Measurements from ENCODE around the gene CYB5R4.
A peak's percentile ranks its signal among the peaks of the same experiment; 100 is the strongest.
"Not testable (repeated sequence)": the region's sequence is repeated elsewhere in the genome, so short reads cannot be mapped to it uniquely, and the experiment has no call there.

The CYB5R4 gene

DNA sequence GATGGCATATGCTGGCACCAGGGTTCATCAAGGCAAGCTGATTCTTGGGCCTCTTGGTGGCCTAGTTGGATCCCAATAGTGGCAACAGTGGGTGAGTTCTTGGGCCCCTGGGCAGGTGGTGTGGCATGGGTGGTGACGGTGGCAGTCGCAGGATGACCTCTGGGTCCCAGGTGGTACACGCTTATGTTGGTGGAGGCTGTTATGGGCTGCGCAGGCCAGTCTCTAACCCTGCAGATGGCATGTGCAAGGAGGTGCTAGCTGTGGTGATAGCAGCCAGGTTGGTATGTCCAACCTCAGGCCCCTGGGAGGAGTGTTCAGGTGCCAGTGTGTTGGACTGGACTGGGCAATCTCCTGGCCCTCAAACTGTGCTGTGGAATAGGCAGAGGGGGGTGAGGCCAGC lies 46.2 kb downstream of the CYB5R4 start:
- no peak for DNase-seq (ENCODE audit: low read depth)
- no peak overlapping the region for H3K4me3 ChIP-seq (ENCODE audit: low read length)
- TF ChIP-seq, protein P1, sequence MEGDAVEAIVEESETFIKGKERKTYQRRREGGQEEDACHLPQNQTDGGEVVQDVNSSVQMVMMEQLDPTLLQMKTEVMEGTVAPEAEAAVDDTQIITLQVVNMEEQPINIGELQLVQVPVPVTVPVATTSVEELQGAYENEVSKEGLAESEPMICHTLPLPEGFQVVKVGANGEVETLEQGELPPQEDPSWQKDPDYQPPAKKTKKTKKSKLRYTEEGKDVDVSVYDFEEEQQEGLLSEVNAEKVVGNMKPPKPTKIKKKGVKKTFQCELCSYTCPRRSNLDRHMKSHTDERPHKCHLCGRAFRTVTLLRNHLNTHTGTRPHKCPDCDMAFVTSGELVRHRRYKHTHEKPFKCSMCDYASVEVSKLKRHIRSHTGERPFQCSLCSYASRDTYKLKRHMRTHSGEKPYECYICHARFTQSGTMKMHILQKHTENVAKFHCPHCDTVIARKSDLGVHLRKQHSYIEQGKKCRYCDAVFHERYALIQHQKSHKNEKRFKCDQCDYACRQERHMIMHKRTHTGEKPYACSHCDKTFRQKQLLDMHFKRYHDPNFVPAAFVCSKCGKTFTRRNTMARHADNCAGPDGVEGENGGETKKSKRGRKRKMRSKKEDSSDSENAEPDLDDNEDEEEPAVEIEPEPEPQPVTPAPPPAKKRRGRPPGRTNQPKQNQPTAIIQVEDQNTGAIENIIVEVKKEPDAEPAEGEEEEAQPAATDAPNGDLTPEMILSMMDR (IDR thresholded peaks at IDR 0.05; ENCODE audit: insufficient read depth, low read depth, low read length, missing control alignments): no peak

DNA sequence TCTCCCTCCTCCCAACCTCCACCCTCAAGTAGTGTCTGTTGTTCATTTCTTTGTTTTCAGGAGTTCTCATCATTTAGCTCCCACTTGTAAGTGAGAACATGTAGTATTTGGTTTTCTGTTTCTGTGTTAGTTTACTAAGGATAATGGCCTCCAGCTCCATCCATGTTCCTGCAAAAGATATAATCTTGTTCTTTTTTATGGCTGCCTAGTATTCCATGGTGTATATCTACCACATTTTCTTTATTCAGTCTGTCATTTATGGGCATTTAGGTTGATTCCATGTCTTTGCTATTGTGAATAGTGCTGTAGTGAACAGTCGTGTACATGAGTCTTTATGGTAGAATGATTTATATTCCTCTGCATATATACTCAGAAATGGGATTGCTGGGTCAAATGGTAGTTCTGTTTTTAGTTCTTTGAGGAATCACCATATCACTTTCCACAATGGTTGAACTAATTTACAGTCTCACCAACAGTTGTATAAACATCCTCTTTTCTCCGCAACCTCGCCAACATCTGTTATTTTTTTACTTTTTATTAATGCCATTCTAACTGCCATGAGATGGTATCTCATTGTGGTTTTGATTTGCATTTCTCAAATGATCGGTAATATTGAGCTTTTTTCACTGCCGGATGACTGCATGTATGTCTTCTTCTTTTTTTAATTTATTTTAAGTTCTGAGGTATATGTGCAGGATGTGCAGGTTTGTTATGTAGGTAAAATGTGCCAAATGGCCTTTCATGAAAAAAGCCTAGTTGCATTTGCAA lies 48.3 kb downstream of the CYB5R4 start:
- H3K4me3 ChIP-seq (ENCODE audit: low read length); DNase-seq (ENCODE audit: low read depth): not testable (repeated sequence)

DNA sequence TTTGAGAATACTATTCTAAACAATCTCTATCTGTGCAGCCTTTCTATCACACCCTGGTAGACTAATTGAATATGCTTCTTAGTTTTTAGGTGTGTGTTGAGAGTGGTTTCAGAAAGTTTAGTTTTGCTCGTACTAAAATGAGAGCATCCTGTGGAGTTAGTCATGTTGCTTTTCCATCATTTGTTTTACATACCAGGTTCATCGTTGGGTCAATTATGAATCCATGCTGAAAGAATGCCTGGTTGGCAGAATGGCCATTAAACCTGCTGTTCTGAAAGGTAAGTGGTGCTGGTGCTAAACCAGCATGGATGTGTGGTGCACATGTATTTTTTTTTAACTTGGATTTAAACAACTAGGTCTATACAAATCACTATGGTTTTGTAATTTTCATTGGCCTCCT lies 49.3 kb downstream of the CYB5R4 start:
- no peak overlapping the region for H3K4me3 ChIP-seq (ENCODE audit: low read length)
- DNase-seq (ENCODE audit: low read depth): peak; percentile 32
- TF ChIP-seq, protein P1 (IDR thresholded peaks at IDR 0.05; ENCODE audit: insufficient read depth, low read depth, low read length, missing control alignments): no peak

DNA sequence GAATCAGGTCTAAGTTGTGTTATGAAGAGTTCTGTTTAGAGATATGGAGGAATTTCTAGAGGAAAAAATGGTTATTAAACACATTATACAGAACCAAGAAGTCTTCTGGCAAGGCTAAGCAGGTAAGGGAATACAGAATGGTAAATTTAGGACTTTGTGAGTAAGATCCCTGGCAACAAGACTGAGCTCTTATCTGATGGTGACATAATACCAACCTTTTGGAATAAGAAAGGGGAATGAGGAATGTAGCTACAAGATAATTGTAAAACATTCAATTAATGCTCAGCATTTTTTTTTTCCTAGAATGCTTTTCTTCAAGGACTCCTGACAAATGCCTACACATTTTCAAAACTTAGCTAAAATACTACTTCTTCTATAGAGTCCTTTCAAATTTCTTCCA lies 51.8 kb downstream of the CYB5R4 start:
- no peak for DNase-seq (ENCODE audit: low read depth)
- H3K4me3 ChIP-seq (ENCODE audit: low read length): no peak overlapping the region
- TF ChIP-seq, protein P1 (IDR thresholded peaks at IDR 0.05; ENCODE audit: insufficient read depth, low read depth, low read length, missing control alignments): no peak

DNA sequence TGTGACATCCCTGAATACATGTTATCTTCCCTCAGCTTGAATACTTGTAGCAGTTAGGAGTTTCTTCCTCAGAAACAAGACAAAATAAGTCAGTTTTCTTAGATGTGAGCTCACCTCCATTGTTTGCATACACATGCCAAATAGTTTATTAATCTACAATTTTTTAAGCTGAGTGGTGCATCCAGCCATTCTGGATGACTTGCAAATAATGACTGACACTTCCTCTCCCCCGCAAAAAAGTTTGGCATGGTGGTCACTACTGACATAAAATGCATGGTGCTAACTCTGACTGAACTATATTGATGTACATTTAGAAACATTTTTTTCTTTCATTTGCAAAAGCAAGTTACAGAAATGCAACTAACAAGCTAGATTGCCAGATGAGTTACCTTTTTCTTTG lies 55.5 kb downstream of the CYB5R4 start:
- DNase-seq (ENCODE audit: low read depth): no peak
- H3K4me3 ChIP-seq (ENCODE audit: low read length): no peak overlapping the region
- TF ChIP-seq, protein P1 (IDR thresholded peaks at IDR 0.05; ENCODE audit: insufficient read depth, low read depth, low read length, missing control alignments): no peak

DNA sequence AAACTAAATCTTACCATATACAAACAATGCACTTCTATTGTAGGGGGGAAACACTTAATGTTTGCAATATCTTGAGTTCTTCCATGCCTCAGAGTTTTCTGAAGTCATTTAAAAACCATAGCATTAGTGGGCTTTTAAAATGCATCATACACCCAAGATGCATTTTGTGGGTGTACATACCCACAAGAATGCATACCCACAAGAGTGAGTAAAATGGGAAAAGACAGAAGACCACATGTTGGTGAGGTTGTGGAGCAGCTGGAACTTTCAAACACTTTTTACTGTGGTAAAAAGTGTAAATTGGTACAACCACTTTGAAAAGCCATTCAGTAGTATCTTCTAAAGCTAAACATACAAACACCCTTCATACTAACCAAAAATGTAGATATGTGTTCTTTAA lies 57.5 kb downstream of the CYB5R4 start:
- TF ChIP-seq, protein P1 (IDR thresholded peaks at IDR 0.05; ENCODE audit: insufficient read depth, low read depth, low read length, missing control alignments): no peak
- no peak overlapping the region for H3K4me3 ChIP-seq (ENCODE audit: low read length)
- no peak for DNase-seq (ENCODE audit: low read depth)

DNA sequence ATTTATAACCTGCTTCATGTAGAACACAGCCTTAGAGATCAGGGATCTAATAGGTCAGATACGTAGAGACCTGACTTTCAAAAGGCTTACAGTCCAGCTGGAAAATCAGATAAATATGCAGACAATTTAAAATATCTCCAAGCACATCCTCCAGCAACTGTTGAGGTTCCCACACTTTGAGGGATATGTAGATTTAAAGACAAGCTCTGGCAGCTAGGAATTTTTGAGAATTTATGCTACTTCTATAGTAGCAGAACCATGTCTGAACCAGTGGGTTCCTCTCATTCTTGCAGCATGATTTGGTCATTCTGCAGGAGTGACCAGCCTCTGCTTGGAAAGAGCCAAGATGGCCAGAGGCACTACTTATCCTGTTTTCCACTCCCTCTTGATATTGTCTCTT lies 60.5 kb downstream of the CYB5R4 start:
- no peak overlapping the region for H3K4me3 ChIP-seq (ENCODE audit: low read length)
- TF ChIP-seq, protein P1 (IDR thresholded peaks at IDR 0.05; ENCODE audit: insufficient read depth, low read depth, low read length, missing control alignments): no peak
- DNase-seq (ENCODE audit: low read depth): no peak

Measured in epithelial cell of esophagus (primary cell).